MG63 (cell line): ENCODE measurements around the gene GCHFR. TPM values are rescaled to one million over a fixed set of nuclear protein-coding genes. Genes with fewer than 3 reads are reported as not detected.

ENCODE experiments used
- total RNA-seq: library from RNA; depleted of rRNA; stranded (reverse); fragments of >200 nt; shearing (Covaris generic); gene quantifications from 2 replicates; pipeline ENCODE4 v1.2.3, GENCODE V29; 2014; ENCODE audit warnings: low replicate concordance; rRNA removed

GCHFR gene
- total RNA-seq, 1 experiment from 2014 or later, result 4.4 TPM

Other genes starting within 250 kb of the GCHFR start
- gene CCDC32, start 199.0 kb upstream of the GCHFR start, total RNA-seq, result 9.3 and 59.4 TPM in 2 replicates
- 11.9 and 12.6 TPM in 2 replicates for gene RPUSD2, start 194.8 kb upstream of the GCHFR start, total RNA-seq
- 16.1 and 1,870 TPM in 2 replicates for gene KNL1, start 169.8 kb upstream of the GCHFR start, total RNA-seq
- 14.5 and 16.9 TPM in 2 replicates for gene RAD51, start 68.9 kb upstream of the GCHFR start, total RNA-seq
- 43.1 and 53.4 TPM in 2 replicates for gene RMDN3, start 8.8 kb upstream of the GCHFR start, total RNA-seq
- not detected in 2 replicates for gene C15orf62, start 5.9 kb downstream of the GCHFR start, total RNA-seq
- 6.4 and 27.8 TPM in 2 replicates for gene ZFYVE19, start 43.0 kb downstream of the GCHFR start, total RNA-seq
- gene DNAJC17, start 43.4 kb downstream of the GCHFR start, total RNA-seq, result 44.9 and 75.8 TPM in 2 replicates
- gene PPP1R14D, start 64.6 kb downstream of the GCHFR start, total RNA-seq, result not detected in 2 replicates
- not detected in 2 replicates for gene SPINT1, start 80.0 kb downstream of the GCHFR start, total RNA-seq
- gene RHOV, start 110.2 kb downstream of the GCHFR start, total RNA-seq, result 0.49 TPM in 1 of 2 replicates, not detected in the other
- 14.0 and 24.8 TPM in 2 replicates for gene VPS18, start 130.4 kb downstream of the GCHFR start, total RNA-seq
- not detected in 2 replicates for gene DLL4, start 165.3 kb downstream of the GCHFR start, total RNA-seq
- gene CHAC1, start 189.4 kb downstream of the GCHFR start, total RNA-seq, result 8.8 and 18.5 TPM in 2 replicates